HG02759 (cell line): ENCODE measurements around the gene PLK5.

Experiments used
- ATAC-seq: cut with Tn5 transposase; IDR thresholded peaks from one replicate; pipeline ENCODE4 v1.9.1; 2021; ENCODE audit warnings: mild to moderate bottlenecking, moderate library complexity; ENCODE audit not compliant: unreplicated experiment

The PLK5 gene

GRCh38 chr19:1554968-1555367 is 31.1 kb downstream of the PLK5 start:
- no peak for ATAC-seq

- ATAC-seq = no peak
These were observed 31.9 kb downstream of the PLK5 start for GRCh38 chr19:1555487-1556389.

- no peak for ATAC-seq
These were observed 32.7 kb downstream of the PLK5 start for GRCh38 chr19:1556390-1557070.

- ATAC-seq = no peak
These were observed 34.7 kb downstream of the PLK5 start for GRCh38 chr19:1558552-1558951.

GRCh38 chr19:1560286-1560882 is 36.5 kb downstream of the PLK5 start:
- no peak for ATAC-seq

GRCh38 chr19:1561236-1561842 is 37.5 kb downstream of the PLK5 start:
- no peak for ATAC-seq

DNA sequence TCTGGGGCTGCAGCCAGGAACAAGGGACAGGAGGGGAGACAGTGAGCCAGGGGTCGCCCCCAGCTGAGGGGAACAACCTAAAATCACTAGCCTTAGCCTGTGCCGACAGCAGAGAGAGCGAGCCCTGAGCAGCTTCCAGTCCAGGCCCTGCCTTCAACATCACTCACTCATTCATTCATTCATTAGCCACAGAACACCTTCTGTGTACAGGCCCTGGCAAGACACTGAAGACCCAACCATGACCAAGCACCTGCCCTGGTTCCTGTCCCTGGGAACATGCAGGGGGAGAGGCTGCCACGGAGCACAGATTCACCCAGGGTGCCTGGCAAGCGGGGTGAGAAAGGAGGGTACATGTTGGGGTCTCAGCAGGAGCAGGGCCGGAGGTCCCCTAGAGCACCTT is 39.4 kb downstream of the PLK5 start:
- no peak for ATAC-seq

GRCh38 chr19:1566392-1567115 is 42.7 kb downstream of the PLK5 start:
- no peak for ATAC-seq

DNA sequence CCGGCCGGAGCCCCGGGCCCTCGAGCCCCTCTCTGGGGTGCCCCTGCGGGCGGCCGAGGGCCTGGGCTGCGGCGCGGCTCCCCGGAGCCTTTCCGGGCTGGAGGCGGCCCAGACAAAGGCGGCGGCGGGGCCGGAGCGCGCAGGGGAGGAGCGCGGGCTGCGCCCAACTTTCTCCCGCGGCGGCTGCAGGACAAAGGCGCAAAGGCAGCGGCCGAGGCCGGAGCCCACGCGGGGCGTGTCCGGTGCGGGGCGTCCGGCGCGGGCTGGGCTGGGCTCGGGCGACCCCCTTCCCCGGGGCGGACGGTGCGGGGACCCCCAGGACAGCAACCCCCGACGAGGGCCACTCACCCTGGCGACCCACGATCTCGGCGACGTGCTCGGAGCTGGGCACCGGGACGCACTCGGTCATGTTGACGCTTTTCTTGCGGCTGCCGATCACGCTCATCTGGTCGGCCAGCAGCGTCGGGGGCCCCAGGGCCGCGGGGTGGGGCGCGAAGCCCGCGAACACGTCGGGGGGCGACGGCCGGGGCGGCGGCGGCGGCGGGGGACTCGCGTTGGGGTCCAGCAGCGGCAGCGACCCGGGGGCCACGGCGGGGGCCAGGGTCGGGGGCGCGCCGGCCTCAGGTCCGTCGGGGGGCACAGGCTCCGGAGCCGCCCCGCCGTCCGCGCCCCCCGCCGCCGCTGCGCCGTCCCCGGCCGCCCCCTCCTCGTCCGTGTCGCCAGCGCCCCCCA is 43.4 kb downstream of the PLK5 start:
- no peak for ATAC-seq

DNA sequence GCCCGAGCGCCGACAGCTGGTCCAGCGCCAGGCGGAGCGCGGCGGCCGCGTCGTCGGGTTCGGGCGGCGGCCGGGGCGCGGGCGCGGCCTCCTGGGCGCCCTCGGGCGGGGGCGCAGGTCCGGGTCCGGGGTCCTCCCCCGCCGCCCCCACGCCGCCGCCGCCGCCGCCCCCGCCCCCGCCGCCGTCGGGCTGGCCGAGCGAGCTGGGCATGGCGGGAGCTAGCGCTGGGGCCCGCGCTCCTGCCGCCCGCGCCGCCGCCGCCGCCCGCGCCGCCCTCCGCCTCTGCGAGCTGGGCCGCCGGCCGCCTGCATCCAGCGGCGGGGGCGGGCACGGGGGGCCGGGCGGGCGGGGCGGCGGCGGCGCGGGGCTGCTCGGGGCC is 44.0 kb downstream of the PLK5 start:
- peak; percentile 21 for ATAC-seq

- peak; percentile 73 for ATAC-seq
These were observed 44.6 kb downstream of the PLK5 start, which contains the start of gene MEX3D for GRCh38 chr19:1568320-1569019. TSS of gene MEX3D (minus strand) at chr19:1568325. CDS start at chr19:1568058, 267 bp downstream.

DNA sequence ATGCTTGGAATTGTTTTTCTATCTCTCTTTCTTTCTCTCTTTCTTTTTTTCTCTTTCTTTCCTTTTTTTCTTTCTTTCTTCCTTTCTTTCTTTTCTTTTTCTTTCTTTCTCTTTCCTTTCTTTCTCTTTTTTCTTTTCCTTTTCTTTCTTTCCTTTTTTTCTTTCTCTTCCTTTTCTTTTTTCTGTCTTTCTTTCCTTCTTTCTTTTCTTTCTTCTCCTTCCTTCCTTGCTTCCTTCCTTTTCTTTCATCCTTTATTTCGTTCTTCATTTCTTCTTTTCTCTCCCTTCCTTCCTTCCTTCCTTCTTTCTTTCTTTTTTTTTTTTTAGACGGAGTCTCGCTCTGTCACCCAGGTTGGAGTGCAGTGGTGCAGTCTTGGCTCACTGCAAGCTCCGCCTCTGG is 46.1 kb downstream of the PLK5 start:
- no peak for ATAC-seq

DNA sequence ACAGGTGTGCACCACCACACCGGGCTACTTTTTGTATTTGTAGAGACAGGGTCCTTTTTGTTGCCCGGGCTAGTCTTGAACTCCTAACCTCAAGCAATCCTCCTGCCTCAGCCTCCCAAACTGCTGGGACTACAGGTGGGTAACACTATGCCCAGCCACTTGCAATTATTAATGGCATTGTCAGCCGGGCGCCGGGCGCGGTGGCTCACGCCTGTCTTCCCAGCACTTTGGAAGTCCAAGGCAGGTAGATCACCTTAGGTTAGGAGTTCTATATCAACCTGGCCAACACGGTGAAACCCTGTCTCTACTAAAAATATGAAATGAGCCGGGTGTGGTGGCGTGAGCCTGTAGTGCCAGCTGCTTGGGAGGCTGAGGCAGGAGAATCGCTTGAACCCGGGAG is 47.0 kb downstream of the PLK5 start:
- no peak for ATAC-seq

DNA sequence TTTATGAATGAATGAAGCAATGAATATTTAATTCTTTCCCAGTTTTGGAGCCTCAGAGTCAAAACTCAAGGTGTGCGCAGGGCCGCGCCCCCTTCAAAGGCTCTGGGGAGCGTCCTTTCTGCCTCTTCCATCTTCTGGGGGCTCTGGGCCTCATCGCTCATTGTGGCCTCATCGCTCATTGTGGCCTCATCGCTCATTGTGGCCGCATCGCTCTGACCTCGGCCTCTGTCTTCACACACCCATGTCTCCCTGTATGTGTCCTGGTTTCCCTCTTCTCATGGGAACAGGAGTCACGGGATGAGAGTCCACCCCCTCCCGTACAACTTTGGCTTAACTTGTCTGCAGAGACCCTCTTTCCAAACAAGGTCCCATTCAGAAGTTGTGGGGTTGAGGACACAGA is 47.5 kb downstream of the PLK5 start:
- no peak for ATAC-seq

GRCh38 chr19:1572795-1573194 is 48.9 kb downstream of the PLK5 start:
- no peak for ATAC-seq

GRCh38 chr19:1574354-1575136 is 50.7 kb downstream of the PLK5 start:
- ATAC-seq = no peak

GRCh38 chr19:1575323-1576241 is 51.7 kb downstream of the PLK5 start:
- no peak for ATAC-seq
